Large intestine (tissue), 3 donors: ENCODE data around the gene HCK. TPM values are rescaled to one million over a fixed set of nuclear protein-coding genes. Genes with fewer than 3 reads are reported as not detected.

Experiments used
- DNase-seq, 2 donors: peaks; one replicate each; pipeline versions ENCODE4 v3.0.0 to v3.0.0-alpha.2; 2013
- H3K27ac ChIP-seq: one replicate; pipeline ENCODE4 v1.5.1; 2013; ENCODE audit warnings: low read length
- H3K27me3 ChIP-seq: 2 replicates; pipeline ENCODE4 v1.6.1; 2013; ENCODE audit warnings: low read length; ENCODE audit not compliant: control insufficient read depth, insufficient read depth
- H3K36me3 ChIP-seq: 2 replicates; pipeline ENCODE4 v1.6.1; 2013; ENCODE audit warnings: low read length; ENCODE audit not compliant: control insufficient read depth, insufficient read depth
- H3K4me1 ChIP-seq: one replicate; pipeline ENCODE4 v1.6.1; 2013; ENCODE audit warnings: low read length; ENCODE audit not compliant: control insufficient read depth, insufficient read depth
- H3K4me3 ChIP-seq: one replicate; pipeline ENCODE4 v1.5.1; 2013; ENCODE audit warnings: low read length
- H3K9me3 ChIP-seq: one replicate; pipeline ENCODE4 v1.6.1; 2013; ENCODE audit warnings: mild to moderate bottlenecking, low read depth, low read length, moderate library complexity; ENCODE audit not compliant: control insufficient read depth
- WGBS: methylation state at CpG from one replicate; pipeline ENCODE4 v1.1.5; 2013; ENCODE audit warnings: low lambda C conversion rate; ENCODE audit not compliant: insufficient coverage; 5-methylcytosine and 5-hydroxymethylcytosine counted together
- polyA plus RNA-seq: library from polyadenylated mRNA; unstranded; fragments of 120-200 nt; gene quantifications from one replicate; pipeline ENCODE4 v1.2.1, GENCODE V29; 2013

Gene HCK
- polyA plus RNA-seq, 1 donor, result 10.8 TPM

DNA sequence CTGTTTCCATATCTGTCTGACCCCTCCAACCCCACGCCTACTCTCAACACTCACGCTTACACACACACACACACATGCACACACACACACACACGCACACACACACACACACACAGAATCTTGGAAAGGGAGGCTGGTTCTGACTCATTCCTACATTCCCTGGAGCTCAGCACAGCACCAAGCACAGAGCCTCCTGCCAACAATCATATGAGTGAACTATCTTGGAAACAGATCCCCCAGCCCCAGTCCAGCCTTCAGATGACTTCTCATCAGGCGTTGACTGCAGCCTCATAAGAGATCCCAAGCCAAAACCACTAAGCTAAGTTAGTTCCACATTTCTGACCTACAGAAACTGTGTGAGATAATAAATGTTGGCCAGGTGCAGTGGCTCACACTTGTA lies 14.1 kb upstream of the HCK start:
- no peak overlapping the region for H3K4me3 ChIP-seq
- peaks cover 2% of the 10 kb centered on the region for H3K9me3 ChIP-seq
- H3K27ac ChIP-seq, result no peak overlapping the region
- H3K4me1 ChIP-seq, result no peaks in the 10 kb centered on the region
- no peak for DNase-seq
- no CpG with 5 or more reads among the region's 4 CpGs for WGBS
- no peaks in the 10 kb centered on the region for H3K36me3 ChIP-seq
- H3K27me3 ChIP-seq, result peaks cover 39% of the 10 kb centered on the region

DNA sequence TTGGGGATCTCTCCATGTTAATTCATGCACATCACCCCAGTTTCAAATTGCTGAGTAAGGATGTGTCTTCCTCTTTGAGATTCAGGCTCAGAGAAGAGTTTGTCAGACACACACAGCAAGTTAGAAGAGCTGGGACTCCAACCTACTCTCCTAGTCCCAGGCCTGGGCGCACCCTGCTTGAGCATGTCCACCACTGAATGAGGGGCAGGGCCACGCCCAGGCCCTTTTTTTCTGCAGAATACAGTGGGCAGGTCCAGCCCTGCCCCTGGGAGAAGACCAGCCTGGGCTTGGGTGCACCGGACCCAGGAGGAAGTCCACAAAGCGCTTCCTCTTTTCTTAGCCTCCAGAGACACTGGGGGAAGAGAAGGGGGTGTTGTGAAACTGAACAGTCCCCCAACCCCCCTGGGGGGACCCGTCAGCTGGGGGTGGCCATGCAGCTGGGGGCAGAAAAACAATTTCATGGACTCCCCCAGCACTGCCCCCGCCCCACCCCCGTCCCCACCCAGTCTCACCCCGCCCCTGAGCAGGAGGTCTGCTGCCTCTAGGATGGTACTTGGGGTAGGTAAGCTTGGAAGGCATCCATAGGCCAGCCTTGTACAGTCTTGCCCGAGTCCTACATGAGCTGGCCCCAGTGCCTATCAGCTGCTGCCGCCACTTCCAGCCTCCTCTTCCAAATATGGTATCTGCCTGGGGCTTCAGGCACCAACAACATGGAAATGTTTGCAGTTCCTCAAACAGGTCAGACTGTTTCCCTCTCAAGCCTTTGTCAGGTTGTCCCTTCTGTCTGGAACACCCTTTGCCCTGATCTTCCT lies 11.7 kb upstream of the HCK start:
- no peak overlapping the region for H3K4me3 ChIP-seq
- peaks cover 2% of the 10 kb centered on the region for H3K9me3 ChIP-seq
- H3K36me3 ChIP-seq, result no peaks in the 10 kb centered on the region
- no peak overlapping the region for H3K27ac ChIP-seq
- DNase-seq, result no peak
- peaks cover 18% of the 10 kb centered on the region for H3K27me3 ChIP-seq
- no peaks in the 10 kb centered on the region for H3K4me1 ChIP-seq
- whole genome bisulfite sequencing, result no CpG with 5 or more reads among the region's 10 CpGs

DNA sequence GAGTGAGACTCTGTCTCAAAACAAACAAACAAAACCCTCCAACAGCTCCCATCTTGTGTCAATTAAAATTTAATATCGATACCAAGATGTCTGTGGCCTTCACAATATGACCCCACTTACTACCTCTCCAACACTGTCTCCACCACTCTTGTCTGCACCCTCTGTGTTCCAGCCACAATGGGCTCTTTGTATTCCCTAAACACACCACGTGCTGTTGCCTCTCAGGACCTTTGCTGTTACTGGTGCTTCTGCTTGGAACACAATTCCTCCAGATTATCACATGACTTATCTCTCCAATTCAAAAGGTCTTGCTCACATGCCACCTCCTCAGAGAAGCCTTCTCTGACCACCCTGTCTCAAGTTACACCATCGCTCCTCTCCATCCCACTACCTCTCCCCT lies 6.0 kb upstream of the HCK start:
- 100% methylated on average over 1 of the region's 3 CpGs for WGBS
- Histone ChIP-seq H3K36me3 (no peaks in the 10 kb centered on the region), H3K9me3 (no peaks in the 10 kb centered on the region), H3K27me3 (peaks cover 19% of the 10 kb centered on the region), H3K4me1 (no peaks in the 10 kb centered on the region), H3K27ac (no peak overlapping the region), H3K4me3 (no peak overlapping the region)
- DNase-seq, result no peak

DNA sequence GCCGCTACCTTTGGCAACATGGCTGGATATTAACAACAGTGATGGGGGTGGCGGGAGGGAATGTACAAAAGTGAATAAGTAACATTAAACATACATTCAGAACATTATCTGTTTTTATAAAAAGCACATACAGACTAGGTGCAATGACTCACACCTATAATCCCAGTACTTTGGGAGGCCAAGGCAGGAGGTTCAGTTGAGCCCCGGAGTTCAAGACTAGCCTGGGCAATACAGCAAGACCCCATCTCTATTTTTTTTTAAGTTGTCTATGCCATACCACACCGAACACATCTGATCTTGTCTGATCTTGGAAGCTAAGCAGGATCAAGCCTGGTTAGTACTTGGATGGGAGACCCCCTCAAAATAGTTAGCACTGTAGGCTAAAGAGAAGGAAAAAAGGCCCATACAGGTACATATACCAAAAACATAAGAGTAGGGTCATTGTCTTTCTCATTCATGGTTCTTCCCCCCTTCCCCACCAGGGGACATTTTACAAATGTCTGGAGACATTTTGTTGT lies 1.7 kb upstream of the HCK start:
- Histone ChIP-seq H3K9me3 (peaks cover 2% of the 10 kb centered on the region), H3K36me3 (no peaks in the 10 kb centered on the region), H3K27ac (no peak overlapping the region), H3K27me3 (peaks cover 46% of the 10 kb centered on the region), H3K4me1 (no peaks in the 10 kb centered on the region), H3K4me3 (no peak overlapping the region)
- WGBS, result 100% methylated on average over 2 of the region's 4 CpGs
- DNase-seq, result no peak

DNA sequence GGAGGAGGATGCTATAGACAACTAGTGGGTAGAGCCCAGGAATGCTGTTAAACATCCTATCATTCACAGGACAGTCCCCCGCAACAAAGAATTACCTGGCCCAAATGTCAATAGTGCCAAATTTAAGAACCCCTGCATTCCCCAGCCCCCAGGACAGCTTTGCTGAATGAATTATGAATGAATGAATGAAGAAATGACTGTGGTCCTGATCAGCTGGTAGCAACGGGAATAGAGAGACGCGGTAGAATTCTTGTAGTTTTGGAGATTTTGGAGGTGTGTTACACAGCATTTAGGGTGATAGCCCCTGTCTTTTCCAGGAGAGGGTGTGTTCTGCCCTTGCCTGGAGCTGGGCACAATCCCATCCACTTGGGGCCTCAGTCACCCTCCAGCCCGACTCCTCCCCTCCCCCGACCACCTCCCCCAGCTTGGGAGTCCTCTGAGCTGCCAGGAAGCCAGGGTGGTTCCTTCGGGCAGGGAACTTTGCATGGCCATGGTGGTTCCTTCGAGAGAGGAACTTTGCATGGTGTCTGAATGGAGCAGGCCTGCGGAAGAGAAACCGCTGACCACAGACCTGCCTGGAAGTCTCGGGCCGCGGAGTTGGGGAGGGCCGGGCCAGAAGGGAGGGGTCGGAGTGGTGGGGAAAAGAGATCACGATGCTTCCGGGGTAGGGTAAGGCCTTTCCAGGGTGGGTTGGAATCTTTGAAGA lies 1.0 kb upstream of the HCK start:
- WGBS, result no CpG with 5 or more reads among the region's 17 CpGs
- Histone ChIP-seq H3K36me3 (no peaks in the 10 kb centered on the region), H3K27me3 (peaks cover 46% of the 10 kb centered on the region), H3K9me3 (peaks cover 2% of the 10 kb centered on the region), H3K4me3 (no peak overlapping the region), H3K27ac (no peak overlapping the region), H3K4me1 (no peaks in the 10 kb centered on the region)
- DNase-seq, result no peak

DNA sequence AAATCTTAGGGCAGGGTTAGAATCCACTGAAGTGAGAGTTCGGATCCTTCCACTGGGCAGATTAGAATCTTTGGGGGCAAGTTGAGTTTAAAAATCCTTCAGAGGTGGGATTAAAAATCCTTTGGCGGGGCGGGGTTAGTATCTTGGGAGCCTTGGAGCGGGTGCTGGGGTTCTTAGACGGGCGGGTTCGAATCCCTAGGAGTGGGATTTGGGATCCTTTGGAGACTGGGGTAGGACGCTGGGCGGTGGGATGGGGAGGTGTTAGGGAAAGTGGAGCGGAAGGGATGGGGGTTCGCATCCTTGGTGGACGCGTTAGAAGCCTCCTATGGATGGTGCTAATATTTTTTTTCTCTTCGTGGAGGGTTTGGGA lies 337 bp upstream of the HCK start:
- Histone ChIP-seq H3K27ac (no peak overlapping the region), H3K4me1 (no peaks in the 10 kb centered on the region), H3K27me3 (peaks cover 48% of the 10 kb centered on the region), H3K9me3 (peaks cover 2% of the 10 kb centered on the region), H3K4me3 (no peak overlapping the region), H3K36me3 (no peaks in the 10 kb centered on the region)
- no CpG with 5 or more reads among the region's 14 CpGs for WGBS
- DNase-seq, result no peak

DNA sequence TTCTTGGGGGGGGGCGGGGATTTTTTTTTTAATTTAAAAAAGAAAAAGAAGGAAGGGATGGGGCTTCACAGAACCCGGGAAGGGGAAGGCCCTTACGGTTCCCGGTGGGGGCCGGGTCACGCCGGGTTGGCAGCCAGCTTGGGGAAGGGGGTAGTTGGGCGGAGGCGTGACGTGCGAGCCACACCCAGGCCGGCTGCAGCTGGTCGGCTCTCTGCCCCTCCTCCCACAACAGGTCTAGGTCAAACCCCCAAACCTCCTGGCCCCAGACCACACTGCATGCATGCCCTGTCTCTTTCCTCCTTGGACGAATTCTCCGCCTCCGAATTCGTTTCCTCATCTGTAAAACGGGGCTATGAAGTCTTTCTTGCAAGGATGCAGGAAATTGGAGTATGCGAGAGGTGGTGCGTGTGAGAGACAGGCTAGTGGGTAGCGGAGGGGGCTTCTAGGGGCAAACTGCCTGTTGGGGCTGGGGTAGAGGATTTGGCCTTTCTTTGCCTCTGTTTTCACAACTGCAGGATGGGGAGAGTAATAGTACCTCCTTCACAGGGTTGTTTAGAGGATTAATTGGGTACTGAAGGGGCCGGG lies 828 bp downstream of the HCK start:
- Histone ChIP-seq H3K36me3 (no peaks in the 10 kb centered on the region), H3K27ac (no peak overlapping the region), H3K9me3 (peaks cover 2% of the 10 kb centered on the region), H3K4me1 (no peaks in the 10 kb centered on the region), H3K4me3 (peak overlapping the region; percentile 18), H3K27me3 (peaks cover 59% of the 10 kb centered on the region)
- DNase-seq, result no peak
- WGBS, result no CpG with 5 or more reads among the region's 22 CpGs

DNA sequence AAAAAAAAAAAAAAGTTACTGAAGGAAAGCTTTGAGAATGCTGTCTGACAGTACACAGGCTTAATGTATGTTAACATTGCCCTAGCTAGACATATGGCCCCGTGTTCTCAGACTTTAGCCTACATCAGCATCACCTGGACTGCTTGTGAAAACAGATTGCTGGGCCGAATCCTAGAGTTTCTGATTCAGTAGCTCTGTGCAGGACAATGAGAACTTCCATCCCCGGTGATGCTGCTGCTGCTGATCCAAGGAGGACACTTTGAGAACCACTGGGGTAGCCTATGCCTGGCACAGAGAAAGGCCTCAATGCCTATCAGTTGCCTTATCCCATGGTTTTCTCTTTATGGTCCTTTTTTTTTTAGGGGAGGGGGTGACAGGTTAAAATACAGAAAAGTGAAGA lies 1.6 kb downstream of the HCK start:
- whole genome bisulfite sequencing, result no CpG with 5 or more reads among the region's 3 CpGs
- Histone ChIP-seq H3K4me1 (no peaks in the 10 kb centered on the region), H3K36me3 (no peaks in the 10 kb centered on the region), H3K27me3 (peaks cover 64% of the 10 kb centered on the region), H3K9me3 (peaks cover 2% of the 10 kb centered on the region), H3K4me3 (no peak overlapping the region), H3K27ac (no peak overlapping the region)
- DNase-seq, result no peak

DNA sequence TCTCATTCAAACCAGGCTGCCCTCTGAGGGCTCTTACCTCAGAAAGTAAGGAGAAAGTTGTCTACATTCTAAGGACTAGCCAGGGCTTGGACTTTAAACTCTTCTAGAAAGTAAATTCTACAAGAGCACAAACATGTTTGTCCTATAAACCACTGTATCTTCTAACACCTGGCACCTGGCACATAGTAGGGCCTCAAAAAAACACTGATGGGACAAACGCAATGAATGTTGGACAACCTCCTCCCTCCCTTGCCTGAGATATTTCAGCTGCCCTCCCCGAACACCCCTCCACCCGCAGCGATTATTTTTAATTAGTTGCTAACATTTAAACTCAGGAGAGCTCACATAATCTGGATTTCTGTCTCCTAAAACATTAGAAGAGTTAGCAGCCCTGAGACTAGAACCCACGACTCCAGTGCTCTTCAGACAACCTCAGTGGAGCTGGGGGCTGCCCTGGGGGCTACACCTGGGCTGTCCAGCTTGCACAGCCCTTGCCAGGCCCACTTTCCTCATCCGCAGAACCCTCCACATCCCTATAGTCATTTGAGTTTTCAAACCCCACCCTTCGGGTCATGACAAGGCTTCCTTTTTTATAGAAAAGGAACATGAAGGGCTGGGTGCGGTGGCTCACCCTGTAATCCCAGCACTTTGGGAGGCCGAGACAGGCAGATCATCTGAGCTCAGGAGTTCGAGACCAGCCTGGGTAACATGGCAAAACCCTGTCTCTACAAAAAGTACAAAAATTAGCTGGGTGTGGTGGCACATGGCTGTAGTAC lies 4.9 kb downstream of the HCK start:
- H3K9me3 ChIP-seq, result peaks cover 2% of the 10 kb centered on the region
- H3K4me3 ChIP-seq, result no peak overlapping the region
- H3K36me3 ChIP-seq, result no peaks in the 10 kb centered on the region
- H3K27ac ChIP-seq, result no peak overlapping the region
- H3K27me3 ChIP-seq, result peaks cover 48% of the 10 kb centered on the region
- no peaks in the 10 kb centered on the region for H3K4me1 ChIP-seq
- no CpG with 5 or more reads among the region's 10 CpGs for WGBS
- no peak for DNase-seq

DNA sequence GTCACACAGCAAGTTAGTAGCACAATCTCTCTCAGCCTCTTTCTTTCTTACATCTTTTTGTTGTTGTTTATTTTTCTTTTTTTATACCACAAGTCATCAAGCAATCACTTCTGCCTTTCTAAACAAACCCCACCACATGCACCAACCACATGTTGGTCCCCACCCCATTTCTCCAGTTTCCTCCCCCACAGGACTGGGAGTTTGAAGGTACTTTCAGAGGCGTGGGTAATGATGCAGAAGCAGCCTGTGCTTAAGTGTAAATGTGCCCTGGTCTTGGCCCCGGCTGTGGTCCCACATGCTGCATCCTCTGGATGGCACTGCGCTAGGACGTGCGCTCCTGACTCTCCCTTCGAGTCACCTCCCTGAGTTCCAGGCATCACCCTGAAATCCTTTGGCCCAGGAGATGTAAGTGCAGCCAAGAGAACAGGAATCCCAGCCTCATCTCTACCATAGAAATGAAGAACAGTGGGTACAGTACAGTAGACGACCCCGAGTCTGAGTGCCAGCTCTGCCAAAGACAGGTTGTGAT lies 5.7 kb downstream of the HCK start:
- H3K4me1 ChIP-seq, result no peaks in the 10 kb centered on the region
- H3K4me3 ChIP-seq, result no peak overlapping the region
- DNase-seq, result no peak
- no peaks in the 10 kb centered on the region for H3K36me3 ChIP-seq
- peaks cover 45% of the 10 kb centered on the region for H3K27me3 ChIP-seq
- H3K27ac ChIP-seq, result no peak overlapping the region
- H3K9me3 ChIP-seq, result no peaks in the 10 kb centered on the region
- no CpG with 5 or more reads among the region's 8 CpGs for WGBS
